HepG2 (cell line): Measurements from ENCODE around the gene CABLES2. TPM values are rescaled to one million over a fixed set of nuclear protein-coding genes. Genes with fewer than 3 reads are reported as not detected.
A peak's percentile ranks its signal among the peaks of the same experiment; 100 is the strongest.

ENCODE experiments used
- CBFB ChIP-seq: sonication (generic); formaldehyde crosslinking; IDR thresholded peaks from 2 replicates; pipeline ENCODE4 v1.4.0; 2020; ENCODE audit warnings: missing genetic modification reagents
- CBX1 ChIP-seq: IDR thresholded peaks from one replicate; pipeline ENCODE4 v1.6.1; 2016; ENCODE audit warnings: antibody characterized with exemption, low read depth
- CC2D1A ChIP-seq: sonication (generic); formaldehyde crosslinking; IDR thresholded peaks from 2 replicates; pipeline ENCODE4 v1.8.1; 2023; ENCODE audit warnings: mild to moderate bottlenecking, missing genetic modification reagents
- HOXA5 ChIP-seq: sonication (generic); formaldehyde crosslinking; IDR thresholded peaks from 2 replicates; pipeline ENCODE4 v1.4.0; 2020; ENCODE audit warnings: missing genetic modification reagents
- JDP2 ChIP-seq: sonication (generic); formaldehyde crosslinking; IDR thresholded peaks from 2 replicates; pipeline ENCODE4 v1.8.1; 2022; ENCODE audit warnings: missing genetic modification reagents, borderline replicate concordance
- KLF11 ChIP-seq: IDR thresholded peaks from 2 replicates; pipeline ENCODE4 v1.6.1; 2016; ENCODE audit warnings: missing compliant biosample characterization
- MAZ ChIP-seq, 2 experiments: sonication (generic) in 1 of 2; formaldehyde crosslinking in 1 of 2; IDR thresholded peaks; 2 replicates each; pipeline versions ENCODE4 v1.5.0 to v1.6.1; 2012 to 2020; ENCODE audit warnings: low read depth in 2 of 2, mild to moderate bottlenecking in 2 of 2, borderline replicate concordance in 1 of 2, improper control_type of control experiment in 1 of 2, low read length in 1 of 2, missing genetic modification reagents in 1 of 2, moderate library complexity in 1 of 2
- MIER3 ChIP-seq: IDR thresholded peaks from 2 replicates; pipeline ENCODE4 v1.6.1; 2016; ENCODE audit warnings: missing compliant biosample characterization, borderline replicate concordance
- NFE2 ChIP-seq: sonication (generic); formaldehyde crosslinking; IDR thresholded peaks from 2 replicates; pipeline ENCODE4 v1.4.0; 2020; ENCODE audit warnings: missing genetic modification reagents
- SKI ChIP-seq: fragments of 450-650 bp; IDR thresholded peaks from one replicate; pipeline ENCODE4 v1.6.1; 2018; ENCODE audit warnings: mild to moderate bottlenecking; ENCODE audit not compliant: partially characterized antibody
- SNAPC2 ChIP-seq: sonication (generic); formaldehyde crosslinking; IDR thresholded peaks from 2 replicates; pipeline ENCODE4 v1.8.1; 2022; ENCODE audit warnings: mild to moderate bottlenecking, missing genetic modification reagents
- YY1 ChIP-seq: IDR thresholded peaks from 2 replicates; pipeline ENCODE4 v1.6.1; 2011; ENCODE audit warnings: low read length, low read depth, moderate library complexity, mild to moderate bottlenecking; ENCODE audit not compliant: insufficient read depth, insufficient replicate concordance
- ZFP82 ChIP-seq: sonication (generic); formaldehyde crosslinking; IDR thresholded peaks from 2 replicates; pipeline ENCODE4 v1.5.1; 2020; ENCODE audit warnings: mild to moderate bottlenecking, missing genetic modification reagents, borderline replicate concordance
- ZNF652 ChIP-seq: IDR thresholded peaks from 2 replicates; pipeline ENCODE4 v1.6.1; 2016; ENCODE audit warnings: low read depth, borderline replicate concordance
- ZNF792 ChIP-seq: IDR thresholded peaks from 2 replicates; pipeline ENCODE4 v1.6.1; 2016
- ZNF850 ChIP-seq: sonication (generic); formaldehyde crosslinking; conservative IDR thresholded peaks from 2 replicates; pipeline ENCODE4 v1.9.0; 2021; ENCODE audit warnings: mild to moderate bottlenecking, missing genetic modification reagents
- polyA plus RNA-seq, 8 experiments: library from polyadenylated mRNA; depleted of rRNA in 3 of 8; stranded (reverse) in 7 of 8; unstranded in 1 of 8; fragments of >200 nt; fragmentation: Illumina TruSeq in 4 of 8; extraction: Trizol in 4 of 8; gene quantifications; 2 replicates each; pipeline versions ENCODE4 v1.2.1 to v1.2.3, GENCODE V29; 2011 to 2016; ENCODE audit warnings: low read depth in 4 of 8, missing spikeins in 1 of 8, mixed read lengths in 1 of 8; ENCODE audit not compliant: insufficient read depth in 1 of 8
- total RNA-seq, 5 experiments: library from RNA; depleted of rRNA; stranded (reverse); fragments of >200 nt; fragmentation: Illumina TruSeq; extraction: Trizol; gene quantifications; 2 replicates each; pipeline ENCODE4 v1.2.3, GENCODE V29; 2016; ENCODE audit warnings: low read depth in 1 of 5
- TF ChIP-seq, protein P1 (sequence below): sonication (generic); formaldehyde crosslinking; IDR thresholded peaks from 2 replicates; pipeline ENCODE4 v1.4.0; 2020; ENCODE audit warnings: mild to moderate bottlenecking, missing genetic modification reagents, borderline replicate concordance
- TF ChIP-seq, protein P2 (sequence below): sonication (generic); formaldehyde crosslinking; IDR thresholded peaks from 2 replicates; pipeline ENCODE4 v1.5.1; 2020; ENCODE audit warnings: mild to moderate bottlenecking, missing genetic modification reagents, borderline replicate concordance
- TF ChIP-seq, protein P3 (sequence below): sonication (generic); formaldehyde crosslinking; IDR thresholded peaks from 2 replicates; pipeline ENCODE4 v1.4.0; 2020; ENCODE audit warnings: missing genetic modification reagents
- TF ChIP-seq, protein P4 (sequence below): sonication (generic); formaldehyde crosslinking; IDR thresholded peaks from 2 replicates; pipeline ENCODE4 v1.4.0; 2020; ENCODE audit warnings: mild to moderate bottlenecking, missing genetic modification reagents

CABLES2 gene
- total and polyA plus RNA-seq, 2 of the 13 experiments (the other 11 are each of a cell fraction or from before 2014, with no cell fraction given), result 5.2 to 9.7 TPM

DNA sequence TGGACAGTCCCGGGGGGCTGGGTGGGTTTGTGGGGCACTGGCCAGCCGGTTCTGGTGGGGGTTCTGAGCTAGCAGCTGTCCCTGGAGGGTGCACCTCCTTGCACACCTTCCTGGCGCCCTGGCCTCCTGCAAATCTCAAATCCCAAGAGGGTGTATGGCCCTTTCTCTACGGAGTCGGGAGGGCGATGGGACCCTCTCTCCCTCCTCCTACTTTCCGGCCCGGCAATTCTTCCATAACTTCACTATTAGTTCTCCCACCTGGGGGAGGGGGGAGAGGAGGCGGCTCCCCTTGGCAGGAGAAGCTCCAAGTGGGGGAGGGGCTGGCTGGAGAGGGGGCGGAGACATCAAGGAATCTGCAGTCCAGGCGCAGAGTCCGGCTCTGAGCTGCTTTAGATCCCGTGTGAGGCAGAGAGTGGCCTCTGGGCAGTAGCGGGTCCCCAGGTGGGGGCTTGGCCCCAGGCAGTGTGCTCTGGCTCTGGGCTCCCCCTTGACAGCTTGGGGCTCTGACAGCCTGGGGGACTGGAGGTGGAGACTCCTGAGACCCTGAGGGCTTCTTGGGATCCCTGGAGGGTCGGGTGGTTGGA, 38.6 kb downstream of the CABLES2 start (continued):
- TF ChIP-seq, protein P1, sequence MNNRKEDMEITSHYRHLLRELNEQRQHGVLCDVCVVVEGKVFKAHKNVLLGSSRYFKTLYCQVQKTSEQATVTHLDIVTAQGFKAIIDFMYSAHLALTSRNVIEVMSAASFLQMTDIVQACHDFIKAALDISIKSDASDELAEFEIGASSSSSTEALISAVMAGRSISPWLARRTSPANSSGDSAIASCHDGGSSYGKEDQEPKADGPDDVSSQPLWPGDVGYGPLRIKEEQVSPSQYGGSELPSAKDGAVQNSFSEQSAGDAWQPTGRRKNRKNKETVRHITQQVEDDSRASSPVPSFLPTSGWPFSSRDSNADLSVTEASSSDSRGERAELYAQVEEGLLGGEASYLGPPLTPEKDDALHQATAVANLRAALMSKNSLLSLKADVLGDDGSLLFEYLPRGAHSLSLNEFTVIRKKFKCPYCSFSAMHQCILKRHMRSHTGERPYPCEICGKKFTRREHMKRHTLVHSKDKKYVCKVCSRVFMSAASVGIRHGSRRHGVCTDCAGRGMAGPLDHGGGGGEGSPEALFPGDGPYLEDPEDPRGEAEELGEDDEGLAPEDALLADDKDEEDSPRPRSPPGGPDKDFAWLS, result no peak
- 0 out of 2 replicates have a peak, but pooled peaks have one; percentile 68 for TF ChIP-seq SNAPC2 (CRISPR knock-in tag)
- TF ChIP-seq ZNF850 (CRISPR knock-in tag), result no peak
- TF ChIP-seq ZFP82 (CRISPR knock-in tag), result no peak
- TF ChIP-seq, protein P2, sequence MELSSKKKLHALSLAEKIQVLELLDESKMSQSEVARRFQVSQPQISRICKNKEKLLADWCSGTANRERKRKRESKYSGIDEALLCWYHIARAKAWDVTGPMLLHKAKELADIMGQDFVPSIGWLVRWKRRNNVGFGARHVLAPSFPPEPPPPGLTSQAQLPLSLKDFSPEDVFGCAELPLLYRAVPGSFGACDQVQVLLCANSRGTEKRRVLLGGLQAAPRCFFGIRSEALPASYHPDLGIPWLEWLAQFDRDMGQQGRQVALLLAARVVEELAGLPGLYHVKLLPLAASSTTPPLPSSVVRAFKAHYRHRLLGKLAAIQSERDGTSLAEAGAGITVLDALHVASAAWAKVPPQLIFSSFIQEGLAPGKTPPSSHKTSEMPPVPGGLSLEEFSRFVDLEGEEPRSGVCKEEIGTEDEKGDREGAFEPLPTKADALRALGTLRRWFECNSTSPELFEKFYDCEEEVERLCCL (CRISPR knock-in tag), result 0 out of 2 replicates have a peak, but pooled peaks have one; percentile 10
- TF ChIP-seq, protein P3, sequence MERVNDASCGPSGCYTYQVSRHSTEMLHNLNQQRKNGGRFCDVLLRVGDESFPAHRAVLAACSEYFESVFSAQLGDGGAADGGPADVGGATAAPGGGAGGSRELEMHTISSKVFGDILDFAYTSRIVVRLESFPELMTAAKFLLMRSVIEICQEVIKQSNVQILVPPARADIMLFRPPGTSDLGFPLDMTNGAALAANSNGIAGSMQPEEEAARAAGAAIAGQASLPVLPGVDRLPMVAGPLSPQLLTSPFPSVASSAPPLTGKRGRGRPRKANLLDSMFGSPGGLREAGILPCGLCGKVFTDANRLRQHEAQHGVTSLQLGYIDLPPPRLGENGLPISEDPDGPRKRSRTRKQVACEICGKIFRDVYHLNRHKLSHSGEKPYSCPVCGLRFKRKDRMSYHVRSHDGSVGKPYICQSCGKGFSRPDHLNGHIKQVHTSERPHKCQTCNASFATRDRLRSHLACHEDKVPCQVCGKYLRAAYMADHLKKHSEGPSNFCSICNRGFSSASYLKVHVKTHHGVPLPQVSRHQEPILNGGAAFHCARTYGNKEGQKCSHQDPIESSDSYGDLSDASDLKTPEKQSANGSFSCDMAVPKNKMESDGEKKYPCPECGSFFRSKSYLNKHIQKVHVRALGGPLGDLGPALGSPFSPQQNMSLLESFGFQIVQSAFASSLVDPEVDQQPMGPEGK (CRISPR knock-in tag), result peak; percentile 94
- 0 out of 2 replicates have a peak, but pooled peaks have one; percentile 49 for TF ChIP-seq HOXA5 (CRISPR knock-in tag)
- TF ChIP-seq CC2D1A (CRISPR knock-in tag), result no peak
- TF ChIP-seq ZNF792 (CRISPR knock-in tag), result peak; percentile 84
- peak; percentile 90 for TF ChIP-seq MAZ (IDR thresholded peaks at IDR 0.05; ENCODE audit: borderline replicate concordance, low read depth, low read length)
- peak; percentile 76 for TF ChIP-seq MAZ (CRISPR knock-in tag; IDR thresholded peaks at IDR 0.05; ENCODE audit: low read depth)
- TF ChIP-seq YY1, result peak; percentile 57
- TF ChIP-seq, protein P4, sequence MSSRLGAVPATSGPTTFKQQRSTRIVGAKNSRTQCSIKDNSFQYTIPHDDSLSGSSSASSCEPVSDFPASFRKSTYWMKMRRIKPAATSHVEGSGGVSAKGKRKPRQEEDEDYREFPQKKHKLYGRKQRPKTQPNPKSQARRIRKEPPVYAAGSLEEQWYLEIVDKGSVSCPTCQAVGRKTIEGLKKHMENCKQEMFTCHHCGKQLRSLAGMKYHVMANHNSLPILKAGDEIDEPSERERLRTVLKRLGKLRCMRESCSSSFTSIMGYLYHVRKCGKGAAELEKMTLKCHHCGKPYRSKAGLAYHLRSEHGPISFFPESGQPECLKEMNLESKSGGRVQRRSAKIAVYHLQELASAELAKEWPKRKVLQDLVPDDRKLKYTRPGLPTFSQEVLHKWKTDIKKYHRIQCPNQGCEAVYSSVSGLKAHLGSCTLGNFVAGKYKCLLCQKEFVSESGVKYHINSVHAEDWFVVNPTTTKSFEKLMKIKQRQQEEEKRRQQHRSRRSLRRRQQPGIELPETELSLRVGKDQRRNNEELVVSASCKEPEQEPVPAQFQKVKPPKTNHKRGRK (CRISPR knock-in tag), result no peak
- TF ChIP-seq NFE2 (CRISPR knock-in tag), result no peak
- TF ChIP-seq CBX1, result no peak
- peak; percentile 59; the same call in 1 of the 2 replicates for TF ChIP-seq ZNF652 (CRISPR knock-in tag)
- TF ChIP-seq MIER3 (CRISPR knock-in tag), result peak; percentile 48; the same call in 1 of the 2 replicates
- TF ChIP-seq CBFB (CRISPR knock-in tag), result no peak
- no peak for TF ChIP-seq JDP2
- TF ChIP-seq KLF11 (CRISPR knock-in tag), result no peak
- no peak for TF ChIP-seq SKI
